LNCaP clone FGC (cell line): ENCODE measurements around the gene RPL37A.

Experiments
- DNase-seq: peaks from one replicate; pipeline ENCODE4 v3.0.0-alpha.2; 2011; ENCODE audit warnings: low read depth
- H3K4me3 ChIP-seq: 2 replicates; pipeline ENCODE4 v1.5.1; 2011; ENCODE audit warnings: mild to moderate bottlenecking, low read depth, low read length, control low read depth
- TF ChIP-seq, protein P1 (sequence below): IDR thresholded peaks from 2 replicates; pipeline ENCODE4 v1.5.1; 2012; ENCODE audit warnings: mild to moderate bottlenecking; ENCODE audit not compliant: control insufficient read depth, insufficient read depth; ENCODE audit errors: extremely low read depth

Gene RPL37A

DNA sequence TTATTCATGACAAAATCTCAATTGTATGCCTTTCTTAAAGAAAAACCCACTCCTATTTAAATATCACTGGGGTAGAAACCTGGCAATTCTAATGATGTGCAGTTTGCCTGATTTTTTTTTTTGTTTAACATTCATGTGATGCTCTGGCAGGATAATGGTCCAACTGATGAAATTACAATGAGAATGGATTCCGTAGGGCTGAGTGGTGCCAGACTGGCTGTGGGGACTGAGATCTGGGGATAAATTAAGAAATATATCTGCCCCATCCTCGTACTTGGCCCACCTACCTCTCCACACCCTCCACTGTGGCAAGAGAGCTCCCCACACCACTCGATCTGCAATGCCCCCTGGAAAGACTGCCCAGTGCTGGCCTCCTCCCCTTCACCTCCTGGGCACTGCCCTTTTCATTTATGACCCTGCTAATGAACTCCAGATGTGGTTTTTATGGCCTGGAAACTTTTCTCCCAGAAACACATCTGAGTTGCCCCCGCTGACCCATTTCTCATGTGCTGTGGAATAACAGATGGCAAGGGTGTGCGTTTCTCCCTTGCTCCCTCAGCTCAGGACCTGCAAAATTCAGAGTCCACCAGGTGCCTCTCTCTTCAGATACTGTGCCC is 33.0 kb upstream of the RPL37A start:
- H3K4me3 ChIP-seq, result no peak overlapping the region
- TF ChIP-seq, protein P1, sequence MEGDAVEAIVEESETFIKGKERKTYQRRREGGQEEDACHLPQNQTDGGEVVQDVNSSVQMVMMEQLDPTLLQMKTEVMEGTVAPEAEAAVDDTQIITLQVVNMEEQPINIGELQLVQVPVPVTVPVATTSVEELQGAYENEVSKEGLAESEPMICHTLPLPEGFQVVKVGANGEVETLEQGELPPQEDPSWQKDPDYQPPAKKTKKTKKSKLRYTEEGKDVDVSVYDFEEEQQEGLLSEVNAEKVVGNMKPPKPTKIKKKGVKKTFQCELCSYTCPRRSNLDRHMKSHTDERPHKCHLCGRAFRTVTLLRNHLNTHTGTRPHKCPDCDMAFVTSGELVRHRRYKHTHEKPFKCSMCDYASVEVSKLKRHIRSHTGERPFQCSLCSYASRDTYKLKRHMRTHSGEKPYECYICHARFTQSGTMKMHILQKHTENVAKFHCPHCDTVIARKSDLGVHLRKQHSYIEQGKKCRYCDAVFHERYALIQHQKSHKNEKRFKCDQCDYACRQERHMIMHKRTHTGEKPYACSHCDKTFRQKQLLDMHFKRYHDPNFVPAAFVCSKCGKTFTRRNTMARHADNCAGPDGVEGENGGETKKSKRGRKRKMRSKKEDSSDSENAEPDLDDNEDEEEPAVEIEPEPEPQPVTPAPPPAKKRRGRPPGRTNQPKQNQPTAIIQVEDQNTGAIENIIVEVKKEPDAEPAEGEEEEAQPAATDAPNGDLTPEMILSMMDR, result no peak
- no peak for DNase-seq

- TF ChIP-seq, protein P1, result no peak
- DNase-seq, result no peak
- no peak overlapping the region for H3K4me3 ChIP-seq
These were observed 30.8 kb upstream of the RPL37A start for GRCh38 chr2:216467845-216468244.

DNA sequence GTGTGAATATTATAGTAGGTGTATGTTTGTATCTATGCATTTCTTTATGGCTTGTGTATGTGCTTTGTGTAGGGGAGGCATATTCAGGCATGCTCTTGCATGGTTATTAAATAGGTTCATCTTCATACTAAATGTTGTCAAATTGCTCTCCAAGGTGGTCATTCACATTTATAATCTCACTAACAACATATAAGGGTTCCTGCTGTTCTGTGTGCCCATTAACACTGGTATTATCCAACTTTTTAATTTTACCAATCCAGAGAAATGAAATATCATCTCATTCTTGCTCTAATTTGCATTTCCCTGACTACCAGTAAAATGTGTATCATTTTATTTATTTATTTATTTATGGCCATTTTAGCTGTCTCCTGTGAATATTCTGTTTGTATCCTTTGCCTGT is 29.0 kb upstream of the RPL37A start:
- DNase-seq, result no peak
- TF ChIP-seq, protein P1, result no peak
- H3K4me3 ChIP-seq, result no peak overlapping the region

DNA sequence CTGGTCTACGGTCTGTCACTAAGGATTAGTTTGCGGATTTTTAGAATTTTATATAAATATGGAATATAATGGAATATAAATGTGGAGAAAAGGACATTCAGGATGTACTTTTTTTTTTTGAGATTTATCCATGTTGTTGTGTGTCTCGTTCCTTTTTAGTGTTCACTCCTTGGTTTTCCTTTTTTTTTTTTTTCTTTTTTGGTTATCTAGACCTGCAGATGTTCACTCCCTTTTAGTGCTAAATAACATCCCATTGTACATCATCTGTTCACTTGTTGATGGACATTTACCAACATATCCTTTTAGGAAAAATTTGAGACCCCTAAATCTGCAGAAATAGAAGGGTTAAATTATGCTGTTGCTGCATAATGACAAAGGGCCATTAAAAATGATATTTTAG is 25.5 kb upstream of the RPL37A start:
- DNase-seq, result no peak
- TF ChIP-seq, protein P1, result no peak

DNA sequence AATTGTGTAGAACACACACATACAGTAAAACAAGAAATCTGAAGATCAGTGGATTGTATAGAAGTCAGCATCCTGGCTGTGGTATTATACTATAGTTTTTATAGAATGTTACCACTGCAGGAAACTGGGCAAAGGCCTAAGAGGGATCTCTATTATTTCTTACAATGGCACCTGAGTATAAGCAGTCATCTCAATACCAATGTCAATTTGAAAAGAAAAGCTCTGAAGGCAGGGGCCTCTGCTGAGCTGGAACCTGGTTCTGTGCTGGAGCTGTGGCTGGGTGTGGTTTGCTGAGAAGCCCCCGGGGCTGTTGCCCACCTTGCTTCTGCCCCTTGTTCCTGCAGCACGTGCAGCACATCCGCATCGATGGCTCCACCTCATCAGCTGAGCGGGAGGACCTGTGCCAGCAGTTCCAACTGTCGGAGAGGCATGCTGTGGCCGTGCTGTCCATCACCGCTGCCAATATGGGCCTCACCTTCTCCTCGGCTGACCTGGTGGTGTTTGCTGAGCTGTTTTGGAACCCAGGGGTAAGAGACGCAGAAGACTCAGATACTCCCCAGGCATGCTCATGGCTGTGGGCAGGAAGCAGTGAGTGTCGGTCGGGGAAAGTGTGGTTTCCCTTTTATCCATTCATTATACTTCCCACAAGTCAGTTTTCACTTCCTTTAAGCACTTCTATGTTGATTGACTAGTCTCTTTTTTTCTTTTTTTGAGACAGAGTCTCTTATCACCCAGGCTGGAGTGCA is 23.5 kb upstream of the RPL37A start:
- no peak overlapping the region for H3K4me3 ChIP-seq
- TF ChIP-seq, protein P1, result no peak
- no peak for DNase-seq

More for the DNA sequence above, 25.5 kb upstream of the RPL37A start:
- no peak overlapping the region for H3K4me3 ChIP-seq

DNA sequence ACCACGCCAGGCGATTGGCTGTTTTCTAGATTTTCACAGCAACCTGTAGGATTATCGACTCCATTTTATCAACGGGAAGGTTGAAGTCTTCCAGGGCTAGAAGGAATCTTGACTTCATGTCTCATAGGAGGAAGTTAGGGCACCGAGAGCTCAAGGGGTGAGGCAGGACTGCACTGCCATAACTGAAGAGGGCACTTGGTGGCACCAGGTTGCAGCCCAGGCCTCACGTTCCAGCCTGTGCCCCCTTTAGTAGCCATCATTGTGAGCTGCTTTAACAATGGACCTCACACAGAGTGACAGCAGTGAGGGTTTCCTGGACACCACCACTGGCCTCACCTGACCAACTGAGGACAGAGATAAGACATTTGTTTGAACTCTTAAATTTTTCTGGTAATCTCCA is 22.9 kb upstream of the RPL37A start:
- no peak for DNase-seq
- no peak overlapping the region for H3K4me3 ChIP-seq
- TF ChIP-seq, protein P1, result no peak
